K562 (cell line): ENCODE measurements around the gene OR10A2. TPM values are rescaled to one million over a fixed set of nuclear protein-coding genes. Genes with fewer than 3 reads are reported as not detected.

Experiments
- ATAC-seq: fragments of 200-7000 bp; cut with Tn5 transposase; 3 replicates; pipeline ENCODE4 v1.9.1; 2020; ENCODE audit warnings: moderate library complexity
- BruUV-seq: library from RNA; stranded (reverse); fragments of 400-500 nt; replicated peaks from 2 replicates; lab custom pipeline; 2021; lab: Mats Ljungman, UMichigan
- CTCF ChIA-PET: fragments of 300-600 bp; formaldehyde crosslinking; extraction: SDS; loops from one replicate; lab custom pipeline; 2021; ENCODE audit warnings: low intra/inter-chr PET ratio; lab: Yijun Ruan, JAX
- POLR2A ChIA-PET: fragments of 300-600, 350-650 bp; sonication (Branson Sonifier 250); formaldehyde crosslinking; extraction: SDS; loops from one replicate; lab custom pipeline; 2021; ENCODE audit warnings: antibody characterized with exemption, inconsistent platforms; lab: Yijun Ruan, JAX
- DNase-seq, 4 experiments: peaks; one replicate each; pipeline versions ENCODE4 v3.0.0 to v3.0.0-alpha.2; 2011 to 2018; ENCODE audit warnings: low spot score in 3 of 4, mixed read lengths in 3 of 4; ENCODE audit errors: extremely low read depth in 1 of 4
- FAIRE-seq: peaks from 2 replicates; lab custom pipeline; 2011; peaks lifted over from hg19 to GRCh38; lab: Jason Lieb, UNC
- H2AFZ ChIP-seq: 2 replicates; pipeline ENCODE4 v1.6.0; 2011; ENCODE audit warnings: low read depth, low read length, control low read depth, inconsistent platforms
- H3K27ac ChIP-seq: fragments of 200-600 bp; 3 replicates; pipeline ENCODE4 v1.8.0; 2011; ENCODE audit warnings: low read depth, mild to moderate bottlenecking, control low read depth, inconsistent platforms, low read length, moderate library complexity, mixed read lengths; ENCODE audit errors: extremely low read depth
- H3K27me3 ChIP-seq, 2 experiments: fragments of 300-600 bp in 1 of 2; 2 replicates in 1 of 2; 3 replicates in 1 of 2; pipeline versions ENCODE4 v1.6.0 to v1.8.0; 2011; ENCODE audit warnings: inconsistent platforms in 2 of 2, low read length in 2 of 2, mild to moderate bottlenecking in 1 of 2, mixed read lengths in 1 of 2, moderate library complexity in 1 of 2; ENCODE audit not compliant: control insufficient read depth in 2 of 2, insufficient read depth in 2 of 2
- H3K36me3 ChIP-seq: fragments of 300-600 bp; 3 replicates; pipeline ENCODE4 v1.8.0; 2011; ENCODE audit warnings: mild to moderate bottlenecking, low read length, inconsistent platforms; ENCODE audit not compliant: control insufficient read depth, insufficient read depth
- H3K4me1 ChIP-seq, 2 experiments: fragments of 200-600 bp in 1 of 2; replicated peaks in 1 of 2; 2 replicates in 1 of 2; 3 replicates in 1 of 2; pipeline versions ENCODE4 v1.5.1 to v1.8.0; 2011; ENCODE audit warnings: inconsistent platforms in 2 of 2, low read length in 2 of 2, mild to moderate bottlenecking in 1 of 2, mixed read lengths in 1 of 2, moderate library complexity in 1 of 2; ENCODE audit not compliant: control insufficient read depth in 2 of 2, insufficient read depth in 2 of 2
- H3K4me2 ChIP-seq: 2 replicates; pipeline ENCODE4 v1.6.1; 2011; ENCODE audit warnings: low read length, control low read depth, inconsistent platforms, mixed read lengths; ENCODE audit not compliant: insufficient read depth
- H3K4me3 ChIP-seq: fragments of 200-600 bp; sonication (generic), shearing (Covaris generic); 2 replicates; pipeline ENCODE4 v1.5.1; 2016; ENCODE audit warnings: control low read depth, inconsistent platforms
- H3K79me2 ChIP-seq: fragments of 200-600 bp; 3 replicates; pipeline ENCODE4 v1.8.0; 2011; ENCODE audit warnings: low read length, inconsistent platforms; ENCODE audit not compliant: control insufficient read depth, insufficient read depth
- H3K9ac ChIP-seq, 2 experiments: 2 replicates each; pipeline versions ENCODE4 v1.6.0 to v1.6.1; 2011; ENCODE audit warnings: low read depth in 2 of 2, low read length in 2 of 2, control low read depth in 1 of 2, inconsistent platforms in 1 of 2, mild to moderate bottlenecking in 1 of 2, mixed read lengths in 1 of 2; ENCODE audit not compliant: insufficient read depth in 1 of 2
- H3K9me1 ChIP-seq: one replicate; pipeline ENCODE4 v1.6.0; 2011; ENCODE audit warnings: inconsistent platforms, mild to moderate bottlenecking, low read length, moderate library complexity; ENCODE audit not compliant: control insufficient read depth, insufficient read depth
- H3K9me3 ChIP-seq: replicated peaks from 2 replicates; pipeline ENCODE4 v1.5.1; 2011; ENCODE audit warnings: low read depth, low read length, inconsistent platforms; ENCODE audit not compliant: control insufficient read depth, insufficient read depth
- H4K20me1 ChIP-seq: replicated peaks from 2 replicates; pipeline ENCODE4 v1.6.1; 2011; ENCODE audit warnings: low read length, inconsistent platforms, mixed read lengths; ENCODE audit not compliant: control insufficient read depth, insufficient read depth
- CBFB ChIP-seq: sonication (generic); formaldehyde crosslinking; IDR thresholded peaks from 2 replicates; pipeline ENCODE4 v1.4.0; 2020; ENCODE audit warnings: mild to moderate bottlenecking, missing genetic modification reagents
- DDX20 ChIP-seq: fragments of 450-650 bp; IDR thresholded peaks from 2 replicates; pipeline ENCODE4 v1.6.1; 2016; ENCODE audit warnings: missing genetic modification characterization, low read depth, mild to moderate bottlenecking, missing compliant biosample characterization, moderate library complexity
- GTF2F1 ChIP-seq: IDR thresholded peaks from 2 replicates; pipeline ENCODE4 v1.6.1; 2011; ENCODE audit warnings: low read depth, low read length, improper control_type of control experiment
- MAFF ChIP-seq: IDR thresholded peaks from 2 replicates; pipeline ENCODE4 v1.6.1; 2012; ENCODE audit warnings: low read length, improper control_type of control experiment
- MTA1 ChIP-seq: fragments of 450-650 bp; IDR thresholded peaks from 2 replicates; pipeline ENCODE4 v1.6.1; 2017; ENCODE audit warnings: borderline replicate concordance
- POLR2H ChIP-seq: IDR thresholded peaks from 2 replicates; pipeline ENCODE4 v1.6.1; 2016; ENCODE audit warnings: missing genetic modification characterization, low read depth, mild to moderate bottlenecking, control low read depth, missing compliant biosample characterization, moderate library complexity
- PRMT5 ChIP-seq: sonication (generic); formaldehyde crosslinking; IDR thresholded peaks from 2 replicates; pipeline ENCODE4 v1.5.0; 2020; ENCODE audit warnings: missing genetic modification reagents
- RAD21 ChIP-seq, 2 experiments: fragments of 250-450 bp in 1 of 2; fragments of 450-650 bp in 1 of 2; sonication (Bioruptor Pico) in 1 of 2; formaldehyde crosslinking in 1 of 2; IDR thresholded peaks in 1 of 2; conservative IDR thresholded peaks in 1 of 2; 2 replicates each; pipeline versions ENCODE4 v1.4.0 to v1.8.0; 2020 to 2022; ENCODE audit warnings: mild to moderate bottlenecking in 2 of 2, moderate library complexity in 1 of 2
- SP1 ChIP-seq: sonication (generic); formaldehyde crosslinking; IDR thresholded peaks from 2 replicates; pipeline ENCODE4 v1.8.1; 2022; ENCODE audit warnings: mild to moderate bottlenecking, missing genetic modification reagents
- ZBTB12 ChIP-seq: fragments of 250-450 bp; sonication (Bioruptor Pico); IDR thresholded peaks from 2 replicates; pipeline ENCODE4 v1.4.0; 2020
- ZNF197 ChIP-seq: fragments of 200-800 bp; sonication (Bioruptor generic); IDR thresholded peaks from 2 replicates; pipeline ENCODE4 v1.6.1; 2016; ENCODE audit warnings: low read depth, missing genetic modification characterization, missing compliant biosample characterization
- ZNF217 ChIP-seq: sonication (generic); formaldehyde crosslinking; IDR thresholded peaks from 2 replicates; pipeline ENCODE4 v1.8.0; 2022; ENCODE audit warnings: mild to moderate bottlenecking, missing genetic modification reagents
- ZNF224 ChIP-seq: sonication (generic); formaldehyde crosslinking; IDR thresholded peaks from 2 replicates; pipeline ENCODE4 v1.8.0; 2022; ENCODE audit warnings: mild to moderate bottlenecking, missing genetic modification reagents
- ZNF764 ChIP-seq: fragments of 250-450 bp; sonication (Bioruptor Pico); IDR thresholded peaks from 2 replicates; pipeline ENCODE4 v1.4.0; 2020; ENCODE audit warnings: low read depth, mild to moderate bottlenecking, moderate library complexity
- WGBS: fragments of 100-300 bp; shearing (Covaris generic); methylation state at CpG from one replicate; pipeline ENCODE4 v1.1.6; 2016; ENCODE audit warnings: low coverage, mixed read lengths; ENCODE audit not compliant: insufficient coverage; ENCODE audit errors: missing lambda C conversion rate; 5-methylcytosine and 5-hydroxymethylcytosine counted together
- in situ Hi-C: fragments of 300-500 bp; cut with MboI; formaldehyde crosslinking; loops from 4 replicates; pipeline ENCODE4 v1.15.0; 2018; ENCODE audit warnings: inconsistent platforms, mixed read lengths
- intact Hi-C: fragments of 100-400 bp; cut with micrococcal nuclease; formaldehyde crosslinking; loops from 2 replicates; pipeline ENCODE4 v1.14.2; 2022
- polyA plus RNA-seq, 8 experiments: library from polyadenylated mRNA; depleted of rRNA in 4 of 8; stranded (reverse) in 5 of 8; unstranded in 3 of 8; fragments of >200 nt; fragmentation: Nextera tagmentation in 2 of 8; fragmentation: Illumina TruSeq in 1 of 8; extraction: Ambion mirVana in 2 of 8; extraction: Trizol in 1 of 8; gene quantifications; 2 replicates each; pipeline versions ENCODE4 v1.2.1 to v1.2.3, GENCODE V29; 2011 to 2014; ENCODE audit warnings: inconsistent platforms in 1 of 8, missing spikeins in 1 of 8
- total RNA-seq, 7 experiments: library from RNA; depleted of rRNA in 6 of 7; stranded (reverse); fragments of >200 nt in 6 of 7; fragmentation: Illumina TruSeq in 2 of 7; extraction: Trizol in 2 of 7; gene quantifications; 2 replicates each; pipeline versions ENCODE4 v1.2.1 to v1.2.3, GENCODE V29; 2011 to 2021; ENCODE audit warnings: low replicate concordance in 1 of 7

The OR10A2 gene
- total and polyA plus RNA-seq, 9 of the 15 experiments (the other 6 are each of a cell fraction or from before 2014, with no cell fraction given): 0.10 TPM; not detected in 8

- TF ChIP-seq ZBTB12 (CRISPR knock-in tag): no peak
- TF ChIP-seq PRMT5 (CRISPR knock-in tag): no peak
Measured at GRCh38 chr11:6864438-6864837, 1.6 kb downstream of the OR10A2 start (continued).

- DNase-seq: no peak
- Histone ChIP-seq H2AFZ (no peak overlapping the region), H3K27ac (no peak overlapping the region), H3K4me3 (no peak overlapping the region), H4K20me1 (no peaks in the 10 kb centered on the region), H3K9me1 (no peaks in the 10 kb centered on the region), H3K9me3 (no peaks in the 10 kb centered on the region), H3K79me2 (no peaks in the 10 kb centered on the region), H3K4me2 (no peak overlapping the region), H3K27me3 (no peaks in the 10 kb centered on the region), H3K36me3 (no peaks in the 10 kb centered on the region), H3K9ac (no peak overlapping the region), H3K4me1 (no peaks in the 10 kb centered on the region)
- POLR2A ChIA-PET: no interaction called here
- intact Hi-C loops: no loop called here
- no peak for ATAC-seq
- CTCF ChIA-PET: no interaction called here
- in situ Hi-C loops: no loop called here
- BruUV-seq: no TSS peak
- 5% methylated on average over 1 of the region's 1 CpG for WGBS
- no peak for FAIRE-seq
- TF ChIP-seq MTA1 (no peak), ZNF764 (no peak), MAFF (no peak), ZNF197 (CRISPR knock-in tag) (no peak), ZNF217 (CRISPR knock-in tag) (no peak), RAD21 (CRISPR knock-in tag; conservative IDR thresholded peaks at IDR 0.05 in 1 of 2, IDR thresholded peaks at IDR 0.05 in 1 of 2) (no peak), CBFB (CRISPR knock-in tag) (no peak), POLR2H (no peak), DDX20 (no peak), GTF2F1 (no peak), SP1 (CRISPR knock-in tag) (no peak), ZNF224 (CRISPR knock-in tag) (no peak)
Measured at GRCh38 chr11:6871278-6871677, 8.4 kb downstream of the OR10A2 start.
